GM12865 (cell line): ENCODE data around the gene RBM11.
A peak's percentile ranks its signal among the peaks of the same experiment; 100 is the strongest.
"Not testable (repeated sequence)": the region's sequence is repeated elsewhere in the genome, so short reads cannot be mapped to it uniquely, and the experiment has no call there.

Experiments used
- DNase-seq: peaks from one replicate; pipeline ENCODE4 v3.0.0; 2010; ENCODE audit warnings: low read depth
- H3K4me3 ChIP-seq: 2 replicates; pipeline ENCODE4 v1.5.1; 2011; ENCODE audit warnings: mild to moderate bottlenecking, low read depth, low read length, control low read depth
- CTCF ChIP-seq: IDR thresholded peaks from 2 replicates; pipeline ENCODE4 v1.5.1; 2011; ENCODE audit warnings: low read length, control low read depth, low read depth, inconsistent platforms; ENCODE audit not compliant: insufficient read depth; ENCODE audit errors: missing control alignments

The RBM11 gene

GRCh38 chr21:14215971-14216641 is at the start of gene RBM11:
Gene RBM11 (plus strand): TSS chr21:14216157. CDS start chr21:14216187, 30 bp downstream.
- peak; percentile 67 for DNase-seq

GRCh38 chr21:14166463-14167223 is 49.3 kb upstream of the RBM11 start:
- DNase-seq, H3K4me3 ChIP-seq: not testable (repeated sequence)

More at GRCh38 chr21:14215971-14216641, at the start of gene RBM11:
- H3K4me3 ChIP-seq = peak within 1 kb of the TSS; percentile 63
- no peak for TF ChIP-seq CTCF

- no peak for DNase-seq
- no peak for TF ChIP-seq CTCF
- no peak overlapping the region for H3K4me3 ChIP-seq
Measured at GRCh38 chr21:14206222-14206621, 9.7 kb upstream of the RBM11 start.

GRCh38 chr21:14210738-14211137 is 5.2 kb upstream of the RBM11 start, which contains the start of gene LIPI:
Gene LIPI (minus strand): TSS chr21:14210955. CDS start chr21:14210845, 110 bp downstream.
- no peak within 1 kb of the TSS for H3K4me3 ChIP-seq
- no peak for DNase-seq
- no peak for TF ChIP-seq CTCF

GRCh38 chr21:14213164-14213563 is 2.8 kb upstream of the RBM11 start:
- no peak for TF ChIP-seq CTCF
- no peak overlapping the region for H3K4me3 ChIP-seq
- no peak for DNase-seq

- H3K4me3 ChIP-seq = no peak overlapping the region
- TF ChIP-seq CTCF = no peak
- DNase-seq = no peak
Measured at GRCh38 chr21:14223365-14223764, 7.4 kb downstream of the RBM11 start.

GRCh38 chr21:14229399-14229798 is 13.4 kb downstream of the RBM11 start:
- no peak for TF ChIP-seq CTCF
- DNase-seq = no peak
- H3K4me3 ChIP-seq = no peak overlapping the region
